ENCODE data around the gene HYI. TPM values are rescaled to one million over a fixed set of nuclear protein-coding genes. Genes with fewer than 3 reads are reported as not detected.

Gene HYI
- total and polyA plus RNA-seq, 4 donors, result 26.9 to 34.9 (median 29.8) TPM

DNA sequence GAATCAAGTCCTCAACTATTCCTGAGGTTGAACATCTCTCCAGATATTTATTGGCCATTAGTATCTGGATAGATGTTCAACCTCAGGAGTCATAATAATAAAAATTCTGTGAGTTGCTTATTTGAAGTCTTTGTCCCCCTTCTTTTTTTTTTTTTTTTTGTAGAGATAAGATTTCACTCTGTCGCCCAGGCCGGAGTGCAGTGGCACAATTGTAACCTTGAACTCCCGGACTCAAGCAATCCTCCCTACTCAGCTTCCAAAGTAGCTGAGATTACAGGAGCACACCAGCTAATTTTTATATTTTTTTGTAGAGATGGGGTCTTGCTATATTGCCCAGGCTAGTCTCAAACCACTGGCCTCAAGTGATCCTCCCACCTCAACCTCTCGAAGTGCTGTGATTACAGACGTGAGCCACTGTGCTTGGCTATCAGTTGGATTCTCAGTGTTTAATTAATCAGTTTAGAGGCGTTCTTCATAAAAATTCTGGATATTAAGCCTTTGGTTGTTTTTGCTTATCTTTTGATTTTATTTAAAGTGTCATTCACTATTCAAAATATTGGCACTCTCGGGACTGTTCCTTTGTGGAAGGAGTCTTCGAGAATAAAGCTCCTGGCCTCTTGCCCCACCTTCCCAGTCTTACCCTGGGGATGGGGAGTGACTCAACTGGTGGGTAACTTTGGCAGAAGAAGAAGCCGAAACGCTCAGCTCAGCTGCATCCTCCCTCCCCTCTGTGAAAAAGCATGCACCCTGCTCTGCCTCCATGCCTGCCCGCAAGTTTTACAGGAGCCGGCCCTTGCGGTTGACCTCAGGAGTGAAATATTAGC, 11.2 kb upstream of the HYI start:
- Histone ChIP-seq H3K9ac (ENCODE audit: low read depth in 1 of 2, low read length in 2 of 2) (no peak overlapping the region), H3K27me3 (ENCODE audit: control insufficient read depth in 4 of 4, insufficient read depth in 4 of 4, low read length in 3 of 4) (no peaks in the 10 kb centered on the region), H3K27ac (ENCODE audit: low read depth in 1 of 2, low read length in 2 of 2) (no peak overlapping the region), H3K36me3 (ENCODE audit: control insufficient read depth in 4 of 4, insufficient read depth in 3 of 4, low read depth in 1 of 4, low read length in 3 of 4) (no peaks in the 10 kb centered on the region), H3K4me3 (ENCODE audit: low read depth in 1 of 3, low read length in 3 of 3) (no peak overlapping the region), H3K9me3 (ENCODE audit: control insufficient read depth in 4 of 4, low read length in 3 of 4) (no peaks in the 10 kb centered on the region), H3K4me1 (ENCODE audit: control insufficient read depth in 4 of 4, insufficient read depth in 4 of 4, low read length in 3 of 4) (peaks cover 0 to 2% (median 0%) of the 10 kb centered on the region in 4 donors)
- TF ChIP-seq SP1 (IDR thresholded peaks at IDR 0.05) (no peak), YY1 (IDR thresholded peaks at IDR 0.05) (no peak), HNF4A (conservative IDR thresholded peaks at IDR 0.05) (no peak), RAD21 (IDR thresholded peaks at IDR 0.05) (no peak), NR2F2 (IDR thresholded peaks at IDR 0.05) (no peak), JUND (IDR thresholded peaks at IDR 0.05) (no peak), TAF1 (conservative IDR thresholded peaks at IDR 0.05) (no peak), GABPA (IDR thresholded peaks at IDR 0.05 in 1 of 2, conservative IDR thresholded peaks at IDR 0.05 in 1 of 2) (no peak), FOXA1 (IDR thresholded peaks at IDR 0.05) (no peak), FOXA2 (IDR thresholded peaks at IDR 0.05) (no peak), EGR1 (IDR thresholded peaks at IDR 0.05; ENCODE audit: low read depth in 2 of 2) (no peak), HNF4G (IDR thresholded peaks at IDR 0.05) (no peak), RXRA (IDR thresholded peaks at IDR 0.05) (no peak)
- TF ChIP-seq, protein P1, sequence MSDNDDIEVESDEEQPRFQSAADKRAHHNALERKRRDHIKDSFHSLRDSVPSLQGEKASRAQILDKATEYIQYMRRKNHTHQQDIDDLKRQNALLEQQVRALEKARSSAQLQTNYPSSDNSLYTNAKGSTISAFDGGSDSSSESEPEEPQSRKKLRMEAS (IDR thresholded peaks at IDR 0.05), result no peak
- TF ChIP-seq, protein P2, sequence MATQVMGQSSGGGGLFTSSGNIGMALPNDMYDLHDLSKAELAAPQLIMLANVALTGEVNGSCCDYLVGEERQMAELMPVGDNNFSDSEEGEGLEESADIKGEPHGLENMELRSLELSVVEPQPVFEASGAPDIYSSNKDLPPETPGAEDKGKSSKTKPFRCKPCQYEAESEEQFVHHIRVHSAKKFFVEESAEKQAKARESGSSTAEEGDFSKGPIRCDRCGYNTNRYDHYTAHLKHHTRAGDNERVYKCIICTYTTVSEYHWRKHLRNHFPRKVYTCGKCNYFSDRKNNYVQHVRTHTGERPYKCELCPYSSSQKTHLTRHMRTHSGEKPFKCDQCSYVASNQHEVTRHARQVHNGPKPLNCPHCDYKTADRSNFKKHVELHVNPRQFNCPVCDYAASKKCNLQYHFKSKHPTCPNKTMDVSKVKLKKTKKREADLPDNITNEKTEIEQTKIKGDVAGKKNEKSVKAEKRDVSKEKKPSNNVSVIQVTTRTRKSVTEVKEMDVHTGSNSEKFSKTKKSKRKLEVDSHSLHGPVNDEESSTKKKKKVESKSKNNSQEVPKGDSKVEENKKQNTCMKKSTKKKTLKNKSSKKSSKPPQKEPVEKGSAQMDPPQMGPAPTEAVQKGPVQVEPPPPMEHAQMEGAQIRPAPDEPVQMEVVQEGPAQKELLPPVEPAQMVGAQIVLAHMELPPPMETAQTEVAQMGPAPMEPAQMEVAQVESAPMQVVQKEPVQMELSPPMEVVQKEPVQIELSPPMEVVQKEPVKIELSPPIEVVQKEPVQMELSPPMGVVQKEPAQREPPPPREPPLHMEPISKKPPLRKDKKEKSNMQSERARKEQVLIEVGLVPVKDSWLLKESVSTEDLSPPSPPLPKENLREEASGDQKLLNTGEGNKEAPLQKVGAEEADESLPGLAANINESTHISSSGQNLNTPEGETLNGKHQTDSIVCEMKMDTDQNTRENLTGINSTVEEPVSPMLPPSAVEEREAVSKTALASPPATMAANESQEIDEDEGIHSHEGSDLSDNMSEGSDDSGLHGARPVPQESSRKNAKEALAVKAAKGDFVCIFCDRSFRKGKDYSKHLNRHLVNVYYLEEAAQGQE (IDR thresholded peaks at IDR 0.05), result no peak
- TF ChIP-seq, protein P3, sequence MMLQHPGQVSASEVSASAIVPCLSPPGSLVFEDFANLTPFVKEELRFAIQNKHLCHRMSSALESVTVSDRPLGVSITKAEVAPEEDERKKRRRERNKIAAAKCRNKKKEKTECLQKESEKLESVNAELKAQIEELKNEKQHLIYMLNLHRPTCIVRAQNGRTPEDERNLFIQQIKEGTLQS (IDR thresholded peaks at IDR 0.05), result no peak
- TF ChIP-seq, protein P4, sequence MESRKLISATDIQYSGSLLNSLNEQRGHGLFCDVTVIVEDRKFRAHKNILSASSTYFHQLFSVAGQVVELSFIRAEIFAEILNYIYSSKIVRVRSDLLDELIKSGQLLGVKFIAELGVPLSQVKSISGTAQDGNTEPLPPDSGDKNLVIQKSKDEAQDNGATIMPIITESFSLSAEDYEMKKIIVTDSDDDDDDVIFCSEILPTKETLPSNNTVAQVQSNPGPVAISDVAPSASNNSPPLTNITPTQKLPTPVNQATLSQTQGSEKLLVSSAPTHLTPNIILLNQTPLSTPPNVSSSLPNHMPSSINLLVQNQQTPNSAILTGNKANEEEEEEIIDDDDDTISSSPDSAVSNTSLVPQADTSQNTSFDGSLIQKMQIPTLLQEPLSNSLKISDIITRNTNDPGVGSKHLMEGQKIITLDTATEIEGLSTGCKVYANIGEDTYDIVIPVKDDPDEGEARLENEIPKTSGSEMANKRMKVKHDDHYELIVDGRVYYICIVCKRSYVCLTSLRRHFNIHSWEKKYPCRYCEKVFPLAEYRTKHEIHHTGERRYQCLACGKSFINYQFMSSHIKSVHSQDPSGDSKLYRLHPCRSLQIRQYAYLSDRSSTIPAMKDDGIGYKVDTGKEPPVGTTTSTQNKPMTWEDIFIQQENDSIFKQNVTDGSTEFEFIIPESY (IDR thresholded peaks at IDR 0.05), result no peak
- TF ChIP-seq, protein P5, sequence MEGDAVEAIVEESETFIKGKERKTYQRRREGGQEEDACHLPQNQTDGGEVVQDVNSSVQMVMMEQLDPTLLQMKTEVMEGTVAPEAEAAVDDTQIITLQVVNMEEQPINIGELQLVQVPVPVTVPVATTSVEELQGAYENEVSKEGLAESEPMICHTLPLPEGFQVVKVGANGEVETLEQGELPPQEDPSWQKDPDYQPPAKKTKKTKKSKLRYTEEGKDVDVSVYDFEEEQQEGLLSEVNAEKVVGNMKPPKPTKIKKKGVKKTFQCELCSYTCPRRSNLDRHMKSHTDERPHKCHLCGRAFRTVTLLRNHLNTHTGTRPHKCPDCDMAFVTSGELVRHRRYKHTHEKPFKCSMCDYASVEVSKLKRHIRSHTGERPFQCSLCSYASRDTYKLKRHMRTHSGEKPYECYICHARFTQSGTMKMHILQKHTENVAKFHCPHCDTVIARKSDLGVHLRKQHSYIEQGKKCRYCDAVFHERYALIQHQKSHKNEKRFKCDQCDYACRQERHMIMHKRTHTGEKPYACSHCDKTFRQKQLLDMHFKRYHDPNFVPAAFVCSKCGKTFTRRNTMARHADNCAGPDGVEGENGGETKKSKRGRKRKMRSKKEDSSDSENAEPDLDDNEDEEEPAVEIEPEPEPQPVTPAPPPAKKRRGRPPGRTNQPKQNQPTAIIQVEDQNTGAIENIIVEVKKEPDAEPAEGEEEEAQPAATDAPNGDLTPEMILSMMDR (IDR thresholded peaks at IDR 0.05; ENCODE audit: low read depth, low read length, missing input control), result no peak
- no peak for DNase-seq (ENCODE audit: low spot score)
- 76% methylated on average over 13 of the region's 13 CpGs for WGBS

Measured in liver (tissue), 9 donors.